Neural cell (in vitro differentiated cells): ENCODE results near the gene CAMK1D.

Experiments used
- CTCF ChIP-seq: fragments of 450-650 bp; IDR thresholded peaks from 2 replicates; pipeline ENCODE4 v1.5.1; 2014; ENCODE audit warnings: antibody characterized with exemption, mild to moderate bottlenecking, moderate library complexity; ENCODE audit not compliant: poor library complexity, severe bottlenecking
- POLR2AphosphoS5 ChIP-seq: IDR thresholded peaks from 2 replicates; pipeline ENCODE4 v1.6.1; 2012
- REST ChIP-seq: IDR thresholded peaks from 2 replicates; pipeline ENCODE4 v1.6.1; 2012; ENCODE audit warnings: borderline replicate concordance
- SMC3 ChIP-seq: fragments of 450-650 bp; conservative IDR thresholded peaks from 2 replicates; pipeline ENCODE4 v1.6.1; 2014; ENCODE audit warnings: antibody characterized with exemption, mild to moderate bottlenecking, moderate library complexity; ENCODE audit not compliant: poor library complexity

- TF ChIP-seq CTCF = no peak
- TF ChIP-seq SMC3 = no peak
- TF ChIP-seq POLR2AphosphoS5 = no peak
- TF ChIP-seq REST = no peak
Observed at GRCh38 chr10:12448340-12448728, 99.0 kb downstream of the CAMK1D start.
